ENCODE results near the gene FBXO41.

DNA sequence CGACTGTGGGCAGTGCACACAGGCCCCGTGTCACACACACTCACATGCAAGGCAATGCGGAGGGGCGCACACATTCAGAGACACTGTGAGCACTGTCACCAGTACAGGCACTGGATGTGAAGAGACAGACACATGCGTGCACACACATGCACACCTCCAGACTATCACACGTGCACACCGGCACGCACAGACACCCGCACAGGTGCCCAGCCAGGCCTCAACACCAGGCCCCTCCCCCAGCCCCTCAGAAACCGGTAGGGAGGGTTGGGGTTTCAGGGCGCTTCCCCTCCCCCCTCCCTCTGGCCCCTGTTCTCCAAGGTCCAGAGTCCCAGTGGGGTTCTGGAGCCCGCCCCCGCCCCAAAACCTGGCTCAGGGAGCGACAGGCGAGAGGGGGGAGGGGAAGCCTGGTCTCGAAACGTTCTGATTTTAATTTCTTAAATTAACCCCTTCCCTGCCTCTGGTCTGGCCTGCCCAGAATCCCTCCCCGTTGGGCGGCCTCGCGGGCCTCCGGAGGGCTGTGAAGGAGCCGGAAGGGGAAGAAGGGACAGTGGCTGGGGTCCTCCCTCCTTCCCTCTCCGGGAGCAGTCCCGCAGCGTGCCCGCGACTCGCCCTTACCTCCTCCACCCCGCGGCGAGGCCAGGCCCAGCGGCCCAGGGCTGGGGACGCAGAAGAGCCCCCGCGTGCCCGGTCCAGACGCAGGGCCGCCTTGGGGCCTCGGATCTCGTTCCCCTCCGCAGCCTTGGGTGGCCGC is 558 bp downstream of the FBXO41 start:
- TF ChIP-seq EZH2 (optimal IDR thresholded peaks at IDR 0.05; ENCODE audit: low read depth, low read length) = no peak
- TF ChIP-seq, protein P1, sequence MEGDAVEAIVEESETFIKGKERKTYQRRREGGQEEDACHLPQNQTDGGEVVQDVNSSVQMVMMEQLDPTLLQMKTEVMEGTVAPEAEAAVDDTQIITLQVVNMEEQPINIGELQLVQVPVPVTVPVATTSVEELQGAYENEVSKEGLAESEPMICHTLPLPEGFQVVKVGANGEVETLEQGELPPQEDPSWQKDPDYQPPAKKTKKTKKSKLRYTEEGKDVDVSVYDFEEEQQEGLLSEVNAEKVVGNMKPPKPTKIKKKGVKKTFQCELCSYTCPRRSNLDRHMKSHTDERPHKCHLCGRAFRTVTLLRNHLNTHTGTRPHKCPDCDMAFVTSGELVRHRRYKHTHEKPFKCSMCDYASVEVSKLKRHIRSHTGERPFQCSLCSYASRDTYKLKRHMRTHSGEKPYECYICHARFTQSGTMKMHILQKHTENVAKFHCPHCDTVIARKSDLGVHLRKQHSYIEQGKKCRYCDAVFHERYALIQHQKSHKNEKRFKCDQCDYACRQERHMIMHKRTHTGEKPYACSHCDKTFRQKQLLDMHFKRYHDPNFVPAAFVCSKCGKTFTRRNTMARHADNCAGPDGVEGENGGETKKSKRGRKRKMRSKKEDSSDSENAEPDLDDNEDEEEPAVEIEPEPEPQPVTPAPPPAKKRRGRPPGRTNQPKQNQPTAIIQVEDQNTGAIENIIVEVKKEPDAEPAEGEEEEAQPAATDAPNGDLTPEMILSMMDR (IDR thresholded peaks at IDR 0.05; ENCODE audit: low read length) = no peak

All from MM.1S (cell line).